ENCODE data around the gene FKBP2.

GRCh38 chr11:64291752-64292459 lies 51.0 kb downstream of the FKBP2 start:
- TF ChIP-seq EZH2 (IDR thresholded peaks at IDR 0.05; ENCODE audit: insufficient read depth, poor library complexity, severe bottlenecking) (peak; percentile 87), EZH2phosphoT487 (IDR thresholded peaks at IDR 0.05; ENCODE audit: insufficient read depth, low read depth) (no peak; the same call in 1 of the 2 replicates)
